NT2/D1 (cell line): Measurements from ENCODE around the gene SDK2.

Source experiments
- SUZ12 ChIP-seq: IDR thresholded peaks from 2 replicates; pipeline ENCODE4 v1.6.1; 2011; ENCODE audit not compliant: insufficient read length, insufficient read depth; ENCODE audit errors: extremely low read depth
- YY1 ChIP-seq: IDR thresholded peaks from 2 replicates; pipeline ENCODE4 v1.6.1; 2011; ENCODE audit not compliant: insufficient read length, insufficient read depth
- ZNF274 ChIP-seq: IDR thresholded peaks from 2 replicates; pipeline ENCODE4 v1.6.1; 2011; ENCODE audit warnings: mild to moderate bottlenecking, low read depth, low read length

- TF ChIP-seq ZNF274 (no peak), SUZ12 (no peak), YY1 (no peak)
These were observed 224.4 kb downstream of the SDK2 start for GRCh38 chr17:73419881-73420280.
